H1 (cell line): ENCODE data around the gene TENT4B. TPM values are rescaled to one million over a fixed set of nuclear protein-coding genes. Genes with fewer than 3 reads are reported as not detected.
A peak's percentile ranks its signal among the peaks of the same experiment; 100 is the strongest.

Experiments used
- CTCF ChIA-PET: fragments of 300-600 bp; sonication (Branson Sonifier 250); formaldehyde crosslinking; loops from one replicate; lab custom pipeline; 2021; ENCODE audit not compliant: partially characterized antibody; lab: Charles Lee
- POLR2A ChIA-PET: fragments of 300-600 bp; sonication (Branson Sonifier 250); formaldehyde crosslinking; loops from one replicate; lab custom pipeline; 2021; ENCODE audit warnings: inconsistent platforms; ENCODE audit not compliant: partially characterized antibody; lab: Charles Lee
- DNase-seq, 2 experiments: peaks; one replicate each; pipeline versions ENCODE4 v3.0.0 to v3.0.0-alpha.2; 2010 to 2022; ENCODE audit warnings: low spot score in 2 of 2, low read depth in 1 of 2, mixed read lengths in 1 of 2
- FAIRE-seq: peaks from 2 replicates; lab custom pipeline; 2011; peaks lifted over from hg19 to GRCh38; lab: Jason Lieb, UNC
- H2AFZ ChIP-seq: 2 replicates; pipeline ENCODE4 v1.8.1; 2012; ENCODE audit warnings: low read length, inconsistent platforms
- H2AK5ac ChIP-seq: 2 replicates; pipeline ENCODE4 v1.6.1; 2013; ENCODE audit warnings: low read depth, low read length
- H2BK120ac ChIP-seq: replicated peaks from 2 replicates; pipeline ENCODE3; 2013; ENCODE audit warnings: low read depth, low read length, inconsistent platforms
- H2BK12ac ChIP-seq: 2 replicates; pipeline ENCODE4 v1.6.1; 2013; ENCODE audit warnings: low read depth, low read length
- H2BK15ac ChIP-seq: 2 replicates; pipeline ENCODE4 v1.6.1; 2013; ENCODE audit warnings: low read length
- H2BK20ac ChIP-seq: 2 replicates; pipeline ENCODE4 v1.6.1; 2013; ENCODE audit warnings: low read length
- H2BK5ac ChIP-seq: 2 replicates; pipeline ENCODE4 v1.6.1; 2013; ENCODE audit warnings: low read depth, low read length
- H3K14ac ChIP-seq: 2 replicates; pipeline ENCODE4 v1.6.1; 2013; ENCODE audit warnings: inconsistent platforms; ENCODE audit not compliant: insufficient read length
- H3K18ac ChIP-seq: 2 replicates; pipeline ENCODE4 v1.6.1; 2013; ENCODE audit warnings: low read length; ENCODE audit errors: extremely low read depth
- H3K23ac ChIP-seq: 2 replicates; pipeline ENCODE4 v1.6.1; 2013; ENCODE audit warnings: inconsistent platforms; ENCODE audit not compliant: insufficient read length
- H3K23me2 ChIP-seq: 2 replicates; pipeline ENCODE4 v1.6.1; 2013; ENCODE audit warnings: low read depth, low read length
- H3K27ac ChIP-seq: 2 replicates; pipeline ENCODE4 v1.6.1; 2011; ENCODE audit warnings: low read depth, low read length, inconsistent platforms
- H3K27me3 ChIP-seq, 4 experiments: replicated peaks in 1 of 4; 1 replicate in 1 of 4; 2 replicates in 3 of 4; pipeline versions ENCODE4 v1.6.1 to v1.8.1; 2011 to 2013; ENCODE audit warnings: low read length in 3 of 4, mild to moderate bottlenecking in 3 of 4, inconsistent platforms in 2 of 4, mixed read lengths in 2 of 4, moderate library complexity in 1 of 4; ENCODE audit not compliant: control insufficient read depth in 3 of 4, insufficient read depth in 3 of 4; ENCODE audit errors: extremely low read depth in 1 of 4
- H3K36me3 ChIP-seq, 4 experiments: 2 replicates each; pipeline versions ENCODE4 v1.6.1 to v1.8.1; 2011 to 2013; ENCODE audit warnings: mild to moderate bottlenecking in 4 of 4, low read length in 3 of 4, moderate library complexity in 2 of 4, control low read depth in 1 of 4, inconsistent platforms in 1 of 4; ENCODE audit not compliant: insufficient read depth in 4 of 4, control insufficient read depth in 2 of 4
- H3K4ac ChIP-seq: replicated peaks from 2 replicates; pipeline ENCODE3; 2013; ENCODE audit warnings: low read length, low read depth, mixed read lengths, inconsistent platforms; ENCODE audit not compliant: insufficient read length
- H3K4me1 ChIP-seq, 4 experiments: replicated peaks in 1 of 4; 1 replicate in 1 of 4; 2 replicates in 3 of 4; pipeline versions ENCODE4 v1.6.1 to v1.8.1; 2011 to 2013; ENCODE audit warnings: low read length in 3 of 4, inconsistent platforms in 2 of 4, mixed read lengths in 1 of 4; ENCODE audit not compliant: insufficient read depth in 4 of 4, control insufficient read depth in 3 of 4
- H3K4me2 ChIP-seq, 2 experiments: 2 replicates each; pipeline versions ENCODE4 v1.6.1 to v1.8.1; 2011 to 2013; ENCODE audit warnings: low read depth in 2 of 2, low read length in 2 of 2, control low read depth in 1 of 2, inconsistent platforms in 1 of 2, mild to moderate bottlenecking in 1 of 2; ENCODE audit not compliant: insufficient read depth in 1 of 2
- H3K4me3 ChIP-seq, 4 experiments: fragments of 200-600, 300-600 bp in 1 of 4; sonication (generic), shearing (Covaris generic), sonication (Bioruptor Twin) in 1 of 4; 2 replicates each; pipeline versions ENCODE4 v1.5.1 to v1.8.1; 2011 to 2016; ENCODE audit warnings: low read length in 4 of 4, low read depth in 3 of 4, control low read depth in 2 of 4, inconsistent platforms in 2 of 4, mild to moderate bottlenecking in 2 of 4, mixed read lengths in 1 of 4, moderate library complexity in 1 of 4; ENCODE audit not compliant: insufficient read depth in 2 of 4; ENCODE audit errors: extremely low read depth in 1 of 4
- H3K56ac ChIP-seq: replicated peaks from 2 replicates; pipeline ENCODE3; 2013; ENCODE audit warnings: low read depth, mild to moderate bottlenecking, mixed read lengths, low read length, inconsistent platforms; ENCODE audit not compliant: insufficient read length
- H3K79me1 ChIP-seq: 2 replicates; pipeline ENCODE4 v1.6.1; 2013; ENCODE audit warnings: low read depth, low read length, control low read depth
- H3K79me2 ChIP-seq, 2 experiments: 2 replicates each; pipeline versions ENCODE4 v1.6.1 to v1.8.1; 2012 to 2013; ENCODE audit warnings: low read length in 2 of 2, mild to moderate bottlenecking in 2 of 2, inconsistent platforms in 1 of 2; ENCODE audit not compliant: insufficient read depth in 2 of 2, control insufficient read depth in 1 of 2
- H3K9ac ChIP-seq, 4 experiments: replicated peaks in 1 of 4; 1 replicate in 1 of 4; 2 replicates in 3 of 4; pipeline versions ENCODE4 v1.6.1 to v1.8.1; 2011 to 2013; ENCODE audit warnings: low read depth in 3 of 4, low read length in 3 of 4, control low read depth in 2 of 4, mild to moderate bottlenecking in 2 of 4, moderate library complexity in 2 of 4, inconsistent platforms in 1 of 4; ENCODE audit errors: extremely low read depth in 1 of 4
- H3K9me3 ChIP-seq, 2 experiments: 2 replicates each; pipeline versions ENCODE4 v1.6.1 to v1.8.1; 2012 to 2013; ENCODE audit warnings: mild to moderate bottlenecking in 2 of 2, moderate library complexity in 2 of 2, control low read depth in 1 of 2, inconsistent platforms in 1 of 2, low read depth in 1 of 2, low read length in 1 of 2, mixed read lengths in 1 of 2; ENCODE audit not compliant: insufficient read depth in 2 of 2
- H4K20me1 ChIP-seq, 2 experiments: replicated peaks in 1 of 2; 2 replicates each; pipeline versions ENCODE3 to v1.8.1; 2011 to 2013; ENCODE audit warnings: inconsistent platforms in 2 of 2, low read length in 2 of 2, mild to moderate bottlenecking in 1 of 2; ENCODE audit not compliant: insufficient read depth in 2 of 2, control insufficient read depth in 1 of 2
- H4K5ac ChIP-seq: 2 replicates; pipeline ENCODE4 v1.6.1; 2013; ENCODE audit warnings: low read length, low read depth, mixed read lengths, inconsistent platforms; ENCODE audit not compliant: insufficient read length
- H4K8ac ChIP-seq: 2 replicates; pipeline ENCODE4 v1.8.0; 2013; ENCODE audit warnings: mild to moderate bottlenecking, moderate library complexity, low read length, inconsistent platforms; ENCODE audit not compliant: insufficient read depth; ENCODE audit errors: extremely low read depth
- H4K91ac ChIP-seq: replicated peaks from 2 replicates; pipeline ENCODE3; 2013; ENCODE audit warnings: low read length, mixed read lengths, inconsistent platforms; ENCODE audit not compliant: insufficient read length
- BRCA1 ChIP-seq: IDR thresholded peaks from 2 replicates; pipeline ENCODE4 v1.6.1; 2012; ENCODE audit warnings: low read depth, low read length, improper control_type of control experiment
- CEBPB ChIP-seq: IDR thresholded peaks from 2 replicates; pipeline ENCODE4 v1.6.1; 2012; ENCODE audit warnings: low read depth, low read length
- JUN ChIP-seq: IDR thresholded peaks from 2 replicates; pipeline ENCODE4 v1.6.1; 2011; ENCODE audit warnings: low read depth, mild to moderate bottlenecking, improper control_type of control experiment, low read length
- KDM4A ChIP-seq: IDR thresholded peaks from one replicate; pipeline ENCODE4 v1.7.1; 2012; ENCODE audit warnings: low read depth, mild to moderate bottlenecking, moderate library complexity, low read length, inconsistent platforms; ENCODE audit not compliant: severe bottlenecking
- NRF1 ChIP-seq: IDR thresholded peaks from 2 replicates; pipeline ENCODE4 v1.6.1; 2011; ENCODE audit warnings: mild to moderate bottlenecking, low read depth, low read length, improper control_type of control experiment
- RBBP5 ChIP-seq: IDR thresholded peaks from 2 replicates; pipeline ENCODE4 v1.7.1; 2012; ENCODE audit warnings: low read depth, mild to moderate bottlenecking, inconsistent platforms, low read length, moderate library complexity, borderline replicate concordance
- RFX5 ChIP-seq: IDR thresholded peaks from 2 replicates; pipeline ENCODE4 v1.6.1; 2011; ENCODE audit warnings: low read depth, low read length, improper control_type of control experiment, borderline replicate concordance
- RNF2 ChIP-seq: fragments of 200-900, 300-1000 bp; sonication (generic); IDR thresholded peaks from 2 replicates; pipeline ENCODE4 v1.7.1; 2016; ENCODE audit warnings: borderline replicate concordance, low read depth, mild to moderate bottlenecking, antibody characterized with exemption, low read length; ENCODE audit not compliant: poor library complexity, severe bottlenecking; ENCODE audit errors: missing control alignments
- SIRT6 ChIP-seq: IDR thresholded peaks from one replicate; pipeline ENCODE4 v1.7.1; 2012; ENCODE audit warnings: low read length, inconsistent platforms
- TCF12 ChIP-seq: IDR thresholded peaks from 2 replicates; pipeline ENCODE4 v1.6.1; 2011; ENCODE audit warnings: low read depth, mild to moderate bottlenecking, low read length
- TEAD4 ChIP-seq: IDR thresholded peaks from 2 replicates; pipeline ENCODE4 v1.6.1; 2012; ENCODE audit warnings: low read depth, low read length, inconsistent platforms, mixed read lengths
- WGBS, 2 experiments: shearing (Covaris generic) in 1 of 2; methylation state at CpG; one replicate each; pipeline versions ENCODE4 v1.1.6 to v1.1.7; 2013 to 2015; ENCODE audit warnings: low lambda C conversion rate in 2 of 2, mixed read lengths in 2 of 2, inconsistent platforms in 1 of 2, low coverage in 1 of 2, missing lambda C conversion rate in 1 of 2; ENCODE audit not compliant: insufficient replicate concordance in 2 of 2, insufficient coverage in 1 of 2, insufficient read length in 1 of 2; ENCODE audit errors: extremely low coverage in 1 of 2, missing lambda C conversion rate in 1 of 2; 5-methylcytosine and 5-hydroxymethylcytosine counted together
- polyA plus RNA-seq, 7 experiments: library from polyadenylated mRNA; depleted of rRNA in 3 of 7; stranded (reverse) in 5 of 7; unstranded in 2 of 7; fragments of >200 nt in 5 of 7; fragments of 200-250 nt in 2 of 7; gene quantifications; 1 replicate in 5 of 7; 2 replicates in 1 of 7; 4 replicates in 1 of 7; pipeline versions ENCODE4 v1.2.1 to v1.2.3, GENCODE V29; 2011 to 2013; ENCODE audit warnings: missing spikeins in 2 of 7, mixed read lengths in 2 of 7
- total RNA-seq: library from RNA; stranded (reverse); fragmentation: NEBNext Ultra II Directional; extraction: Animal tissue kit (Norgen Biotek cat#: 25700); gene quantifications from 2 replicates; pipeline ENCODE4 v1.2.1, GENCODE V29; 2021
- TF ChIP-seq, protein P1 (sequence below): IDR thresholded peaks from 2 replicates; pipeline ENCODE4 v1.6.1; 2012; ENCODE audit warnings: inconsistent platforms

TENT4B gene
- total and polyA plus RNA-seq, 2 of the 8 experiments (the other 6 are each of a cell fraction or from before 2014, with no cell fraction given), result 4.2 to 15.7 TPM

DNA sequence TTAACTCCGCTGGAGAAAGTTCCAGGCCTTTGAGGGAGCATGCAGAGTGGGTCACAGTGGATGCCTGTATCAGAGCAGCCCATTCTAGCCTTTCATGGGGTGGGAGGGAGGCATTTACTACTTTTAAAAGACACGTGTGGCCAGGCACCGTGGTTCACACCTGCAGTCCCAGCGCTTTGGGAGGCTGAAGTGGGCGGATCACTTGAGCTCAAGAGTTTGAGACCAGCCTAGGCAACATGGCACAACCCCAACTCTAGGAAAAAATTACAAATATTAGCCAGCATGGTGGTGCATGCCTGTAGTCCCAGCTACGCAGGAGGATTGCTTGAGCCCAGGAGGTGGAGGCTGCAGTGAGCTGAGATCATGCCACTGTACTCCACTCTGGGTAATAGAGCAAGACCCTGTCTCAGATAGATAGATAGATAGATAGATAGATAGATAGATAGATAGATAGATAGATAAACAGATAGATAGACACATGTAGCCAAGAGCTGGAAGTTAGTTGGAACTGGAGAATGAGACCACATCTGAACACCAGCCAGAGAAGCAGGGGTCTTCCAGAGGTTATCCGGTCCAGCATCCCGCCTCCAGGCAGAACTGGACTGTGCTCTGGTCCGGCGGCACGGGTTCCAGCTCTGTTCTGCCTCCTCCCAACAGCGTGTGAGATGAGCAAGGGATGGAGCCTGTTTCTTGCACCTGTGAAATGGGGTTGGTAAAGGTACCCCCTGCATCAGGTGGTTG is 116.8 kb downstream of the TENT4B start:
- Histone ChIP-seq H4K5ac (no peak overlapping the region), H3K9ac (no peak overlapping the region), H3K4me1 (peaks cover 0 to 12% (median 8%) of the 10 kb centered on the region in 4 experiments; a peak in 6 of 7 replicates), H2BK120ac (no peak overlapping the region), H3K79me2 (no peaks in the 10 kb centered on the region), H3K56ac (no peak overlapping the region), H2AFZ (no peak overlapping the region), H4K8ac (no peak overlapping the region), H3K23me2 (no peaks in the 10 kb centered on the region), H3K14ac (no peak overlapping the region), H3K36me3 (no peaks in the 10 kb centered on the region), H2AK5ac (no peak overlapping the region), H3K79me1 (0 out of 2 replicates have a peak, but pooled peaks cover 3% of the 10 kb centered on the region), H3K4ac (no peak overlapping the region), H3K18ac (no peak overlapping the region), H2BK20ac (no peak overlapping the region), H3K27me3 (no peaks in the 10 kb centered on the region), H3K27ac (no peak overlapping the region), H4K91ac (no peak overlapping the region), H3K23ac (no peak overlapping the region), H2BK5ac (no peak overlapping the region), H2BK15ac (0 out of 2 replicates have a peak overlapping the region, but pooled peaks have one; percentile 29), H2BK12ac (no peak overlapping the region), H4K20me1 (peaks cover 0 to 2% of the 10 kb centered on the region in 2 experiments), H3K4me3 (no peak overlapping the region), H3K4me2 (no peak overlapping the region), H3K9me3 (no peaks in the 10 kb centered on the region)
- DNase-seq (no peak), FAIRE-seq (no peak)
- POLR2A ChIA-PET, result interaction anchor here (1.2 to 1.3 kb wide), 2 partner anchors 9 to 62 kb away, joined by 3 read pairs; no protein-coding TSS in a partner anchor
- CTCF ChIA-PET, result interaction anchor here (1.0 to 1.9 kb wide), 3 partner anchors 10 to 395 kb away, joined by 3 to 6 read pairs (median 4); no protein-coding TSS in a partner anchor
- WGBS, 2 experiments, result 87% methylated on average over 12 of the region's 12 CpGs; no CpG with 5 or more reads in 1 of the 2 experiments
- TF ChIP-seq NRF1, result no peak
- no peak for TF ChIP-seq RNF2
- no peak for TF ChIP-seq RBBP5
- TF ChIP-seq, protein P1, sequence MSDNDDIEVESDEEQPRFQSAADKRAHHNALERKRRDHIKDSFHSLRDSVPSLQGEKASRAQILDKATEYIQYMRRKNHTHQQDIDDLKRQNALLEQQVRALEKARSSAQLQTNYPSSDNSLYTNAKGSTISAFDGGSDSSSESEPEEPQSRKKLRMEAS, result no peak
- no peak for TF ChIP-seq RFX5
- TF ChIP-seq BRCA1, result no peak
- no peak for TF ChIP-seq JUN
- no peak for TF ChIP-seq KDM4A
- no peak for TF ChIP-seq TCF12
- TF ChIP-seq SIRT6, result no peak
- TF ChIP-seq TEAD4, result no peak
- no peak for TF ChIP-seq CEBPB
